B cell (primary cell): Measurements from ENCODE around the gene PDC. TPM values are rescaled to one million over a fixed set of nuclear protein-coding genes. Genes with fewer than 3 reads are reported as not detected.

Experiments used
- ATAC-seq: fragments of 200-7000 bp; cut with Tn5 transposase; one replicate; pipeline ENCODE4 v1.10.0; 2021; ENCODE audit warnings: low read depth, mild to moderate bottlenecking, moderate number of reproducible peaks, moderate library complexity
- CTCF ChIA-PET: fragments of 350-600 bp; sonication (Branson Sonifier 250); formaldehyde crosslinking; loops from one replicate; lab custom pipeline; 2021; ENCODE audit warnings: antibody characterized with exemption, inconsistent platforms; lab: Charles Lee
- POLR2A ChIA-PET: fragments of 350-600 bp; sonication (Branson Sonifier 250); formaldehyde crosslinking; loops from one replicate; lab custom pipeline; 2021; ENCODE audit warnings: antibody characterized with exemption; lab: Charles Lee
- DNase-seq: peaks from one replicate; pipeline ENCODE4 v3.0.0; 2013
- H2AFZ ChIP-seq: 2 replicates; pipeline ENCODE4 v1.6.1; 2012; ENCODE audit warnings: mild to moderate bottlenecking, low read depth, low read length; ENCODE audit not compliant: insufficient read depth, poor library complexity, severe bottlenecking
- H3K27ac ChIP-seq, 2 donors: 1 replicate in 1 of 2; 2 replicates in 1 of 2; pipeline ENCODE4 v1.5.1; 2012 to 2013; ENCODE audit warnings: low read length in 2 of 2, mild to moderate bottlenecking in 2 of 2, moderate library complexity in 1 of 2
- H3K27me3 ChIP-seq, 4 experiments: fragments of 200-600 bp in 1 of 4; sonication (generic) in 1 of 4; replicated peaks in 1 of 4; 1 replicate in 2 of 4; 2 replicates in 2 of 4; pipeline versions ENCODE4 v1.6.1 to v1.7.0; 2013 to 2016; ENCODE audit warnings: low read length in 3 of 4, mild to moderate bottlenecking in 2 of 4, mixed read lengths in 1 of 4, moderate library complexity in 1 of 4; ENCODE audit not compliant: insufficient read depth in 4 of 4, control insufficient read depth in 3 of 4; ENCODE audit errors: control extremely low read depth in 1 of 4
- H3K36me3 ChIP-seq, 2 experiments: replicated peaks in 1 of 2; 1 replicate in 1 of 2; 2 replicates in 1 of 2; pipeline versions ENCODE4 v1.6.1 to v1.7.1; 2013; ENCODE audit warnings: low read length in 1 of 2; ENCODE audit not compliant: insufficient read depth in 2 of 2, control insufficient read depth in 1 of 2; ENCODE audit errors: control extremely low read depth in 1 of 2, extremely low read depth in 1 of 2
- H3K4me1 ChIP-seq, 2 donors: fragments of 200-600 bp in 1 of 2; sonication (generic) in 1 of 2; 1 replicate in 1 of 2; 2 replicates in 1 of 2; pipeline versions ENCODE4 v1.5.1 to v1.6.1; 2013 to 2017; ENCODE audit warnings: low read length in 2 of 2; ENCODE audit not compliant: control insufficient read depth in 2 of 2, insufficient read depth in 2 of 2
- H3K4me2 ChIP-seq: replicated peaks from 2 replicates; pipeline ENCODE3; 2012; ENCODE audit warnings: mild to moderate bottlenecking, low read depth, low read length; ENCODE audit not compliant: poor library complexity, severe bottlenecking
- H3K4me3 ChIP-seq, 5 experiments: fragments of 200-600 bp in 1 of 5; sonication (generic) in 1 of 5; 1 replicate in 3 of 5; 2 replicates in 2 of 5; pipeline versions ENCODE4 v1.5.1 to v1.7.0; 2011 to 2016; ENCODE audit warnings: low read length in 4 of 5, mild to moderate bottlenecking in 4 of 5, low read depth in 2 of 5, control low read depth in 1 of 5, moderate library complexity in 1 of 5; ENCODE audit not compliant: insufficient read depth in 1 of 5; ENCODE audit errors: control extremely low read depth in 1 of 5, extremely low read depth in 1 of 5
- H3K79me2 ChIP-seq: fragments of 200-600 bp; sonication (generic); one replicate; pipeline ENCODE4 v1.6.0; 2016; ENCODE audit warnings: low read length; ENCODE audit not compliant: control insufficient read depth, insufficient read depth
- H3K9ac ChIP-seq: fragments of 200-600 bp; sonication (generic); 2 replicates; pipeline ENCODE4 v1.6.1; 2017; ENCODE audit warnings: mild to moderate bottlenecking, low read length, moderate library complexity
- H3K9me3 ChIP-seq, 3 donors: one replicate each; pipeline versions ENCODE4 v1.6.1 to v1.7.1; 2013; ENCODE audit warnings: low read length in 2 of 3; ENCODE audit not compliant: control insufficient read depth in 2 of 3, insufficient read depth in 1 of 3; ENCODE audit errors: control extremely low read depth in 1 of 3
- H4K20me1 ChIP-seq: 2 replicates; pipeline ENCODE4 v1.6.0; 2012; ENCODE audit warnings: mild to moderate bottlenecking, low read length; ENCODE audit not compliant: insufficient read depth, control insufficient read depth, poor library complexity, severe bottlenecking
- H3K27ac Mint-ChIP-seq: one replicate; pipeline ENCODE4 v1.8.0; 2021; ENCODE audit warnings: mixed read lengths
- H3K27me3 Mint-ChIP-seq: one replicate; pipeline ENCODE4 v1.8.0; 2021; ENCODE audit warnings: mixed read lengths
- H3K4me1 Mint-ChIP-seq: one replicate; pipeline ENCODE4 v1.8.0; 2021; ENCODE audit warnings: mixed read lengths
- H3K4me3 Mint-ChIP-seq: one replicate; pipeline ENCODE4 v1.8.0; 2021; ENCODE audit warnings: mixed read lengths
- H3K9me3 Mint-ChIP-seq: one replicate; pipeline ENCODE4 v1.8.0; 2022; ENCODE audit warnings: mixed read lengths; ENCODE audit not compliant: insufficient read depth
- CTCF ChIP-seq: fragments of 200-600 bp; IDR thresholded peaks from one replicate; pipeline ENCODE4 v1.8.0; 2022; ENCODE audit warnings: antibody characterized with exemption, mild to moderate bottlenecking
- EZH2 ChIP-seq: IDR thresholded peaks from 2 replicates; pipeline ENCODE4 v1.6.1; 2012; ENCODE audit warnings: borderline replicate concordance, low read depth, mild to moderate bottlenecking, moderate library complexity, low read length; ENCODE audit not compliant: insufficient read depth, poor library complexity, severe bottlenecking
- WGBS: methylation state at CpG from one replicate; pipeline ENCODE4 v1.1.5; 2013; ENCODE audit warnings: missing lambda C conversion rate; ENCODE audit not compliant: insufficient coverage; 5-methylcytosine and 5-hydroxymethylcytosine counted together
- intact Hi-C: fragments of 100-400 bp; cut with micrococcal nuclease; formaldehyde crosslinking; loops from one replicate; pipeline ENCODE4 v1.10.0; 2022
- polyA plus RNA-seq: library from polyadenylated mRNA; depleted of rRNA; stranded (reverse); fragments of >200 nt; gene quantifications from 2 replicates; pipeline ENCODE4 v1.2.3, GENCODE V29; 2012
- total RNA-seq, 2 donors: library from RNA; stranded (reverse); fragments of 120-200 nt in 1 of 2; gene quantifications; 1 replicate in 1 of 2; 2 replicates in 1 of 2; pipeline versions ENCODE4 v1.2.3 to v1.2.4, GENCODE V29; 2013 to 2022

PDC gene
- total and polyA plus RNA-seq, 2 donors (not counting 1 experiment from before 2014, with no cell fraction given) = not detected

- no CpG with 5 or more reads among the region's 3 CpGs for WGBS
- H3K4me1 Mint-ChIP-seq = no peaks in the 10 kb centered on the region
- H3K36me3 ChIP-seq = peaks cover 8 to 38% of the 10 kb centered on the region in 2 experiments
- POLR2A ChIA-PET = no interaction called here
- H3K79me2 ChIP-seq = no peaks in the 10 kb centered on the region
- H3K27ac Mint-ChIP-seq = no peak overlapping the region
- no peak overlapping the region for H2AFZ ChIP-seq
- H3K27me3 ChIP-seq = no peaks in the 10 kb centered on the region
- H3K27me3 Mint-ChIP-seq = no peaks in the 10 kb centered on the region
- no peak overlapping the region for H3K4me2 ChIP-seq
- intact Hi-C loops = no loop called here
- CTCF ChIA-PET = interaction anchor here (1.0 to 1.1 kb wide), 2 partner anchors 34 to 577 kb away, joined by 3 read pairs; partner anchors contain the start of gene TPR
- no peaks in the 10 kb centered on the region for H3K9me3 Mint-ChIP-seq
- no peak overlapping the region for H3K4me3 ChIP-seq
- no peak overlapping the region for H3K27ac ChIP-seq
- no peak for TF ChIP-seq EZH2
- TF ChIP-seq CTCF = no peak
- DNase-seq (no peak), ATAC-seq (no peak)
- no peak overlapping the region for H3K4me3 Mint-ChIP-seq
- no peaks in the 10 kb centered on the region for H3K4me1 ChIP-seq
- H4K20me1 ChIP-seq = no peaks in the 10 kb centered on the region
- no peaks in the 10 kb centered on the region for H3K9me3 ChIP-seq
- H3K9ac ChIP-seq = no peak overlapping the region
These were observed 51.8 kb downstream of the PDC start for GRCh38 chr1:186409091-186409490.

- Mint-ChIP-seq H3K27ac (no peak overlapping the region), H3K27me3 (no peaks in the 10 kb centered on the region), H3K9me3 (no peaks in the 10 kb centered on the region), H3K4me1 (no peaks in the 10 kb centered on the region), H3K4me3 (no peak overlapping the region)
- no peak for TF ChIP-seq EZH2
- peak; percentile 87 for TF ChIP-seq CTCF
- no CpG with 5 or more reads among the region's 5 CpGs for WGBS
- CTCF ChIA-PET = interaction anchor here (0.7 to 1.1 kb wide), 5 partner anchors 29 to 583 kb away, joined by 3 to 6 read pairs (median 3); partner anchors contain the start of genes ODR4 and TPR
- POLR2A ChIA-PET = no interaction called here
- peak; percentile 38 for DNase-seq
- no peak overlapping the region for H3K4me3 ChIP-seq
- no peaks in the 10 kb centered on the region for H3K27me3 ChIP-seq
- no peak overlapping the region for H2AFZ ChIP-seq
- no peaks in the 10 kb centered on the region for H3K79me2 ChIP-seq
- intact Hi-C loops = no loop called here
- H3K36me3 ChIP-seq = peaks cover 12 to 30% of the 10 kb centered on the region in 2 experiments
- no peak overlapping the region for H3K4me2 ChIP-seq
- H3K9me3 ChIP-seq = no peaks in the 10 kb centered on the region
- no peak overlapping the region for H3K9ac ChIP-seq
- no peaks in the 10 kb centered on the region for H3K4me1 ChIP-seq
- no peak for ATAC-seq
- H4K20me1 ChIP-seq = no peaks in the 10 kb centered on the region
- H3K27ac ChIP-seq = no peak overlapping the region
These were observed 56.4 kb downstream of the PDC start for GRCh38 chr1:186404454-186405051.
